Pancreas (tissue), 10 donors: Measurements from ENCODE around the gene CPT1C. TPM values are rescaled to one million over a fixed set of nuclear protein-coding genes. Genes with fewer than 3 reads are reported as not detected.

Experiments
- ATAC-seq, 4 donors: fragments of 200-7000 bp; cut with Tn5 transposase; one replicate each; pipeline versions ENCODE4 v1.8.0 to v1.9.1; 2020; ENCODE audit warnings: mild to moderate bottlenecking in 4 of 4, moderate library complexity in 4 of 4
- DNase-seq, 6 donors: peaks; one replicate each; pipeline ENCODE4 v3.0.0-alpha.2; 2020
- FAIRE-seq: peaks from 2 replicates; lab custom pipeline; 2012; peaks lifted over from hg19 to GRCh38; lab: Jason Lieb, UNC
- H3K27ac ChIP-seq, 4 donors: fragments of 200-600 bp; sonication (generic); 1 replicate in 3 of 4; 2 replicates in 1 of 4; pipeline versions ENCODE4 v1.5.0 to v1.8.0; 2020
- H3K27me3 ChIP-seq, 4 donors: fragments of 200-600 bp; one replicate each; pipeline ENCODE4 v1.8.0; 2021
- H3K36me3 ChIP-seq, 3 donors: fragments of 200-600 bp; sonication (generic) in 1 of 3; one replicate each; pipeline versions ENCODE4 v1.5.0 to v1.8.0; 2020 to 2021
- H3K4me1 ChIP-seq, 3 donors: fragments of 200-600 bp; one replicate each; pipeline ENCODE4 v1.8.0; 2021
- H3K4me3 ChIP-seq, 4 donors: fragments of 200-600 bp; sonication (generic) in 2 of 4; one replicate each; pipeline versions ENCODE4 v1.5.0 to v1.8.0; 2020 to 2021
- H3K9me3 ChIP-seq, 4 donors: fragments of 200-600 bp; one replicate each; pipeline ENCODE4 v1.8.0; 2021
- WGBS, 2 donors: extraction: QIAGEN DNeasy Blood & Tissue Kit; methylation state at CpG; one replicate each; pipeline ENCODE4 v1.1.7; 2013; 5-methylcytosine and 5-hydroxymethylcytosine counted together
- intact Hi-C, 3 donors: fragments of 100-400 bp; cut with DNase I; formaldehyde crosslinking; loops; one replicate each; pipeline versions ENCODE4 v1.11.1 to v1.14.2; 2022
- polyA plus RNA-seq, 2 donors: library from polyadenylated mRNA; stranded (reverse); fragments of 200-250 nt; gene quantifications; one replicate each; pipeline ENCODE4 v1.2.3, GENCODE V29; 2013
- total RNA-seq, 6 donors: library from RNA; stranded (reverse); fragmentation: NEBNext Ultra II Directional in 4 of 6; extraction: Animal tissue kit (Norgen Biotek cat#: 25700) in 4 of 6; gene quantifications; one replicate each; pipeline versions ENCODE4 v1.2.1 to v1.2.4, GENCODE V29; 2021 to 2023
- TF ChIP-seq, protein P1 (sequence below), 4 donors: fragments of 200-600 bp; sonication (generic) in 3 of 4; IDR thresholded peaks; one replicate each; pipeline versions ENCODE4 v1.5.0 to v1.8.0; 2021; ENCODE audit warnings: antibody characterized with exemption in 4 of 4
- donor health status: healthy with polysubstance abuse.
- donor health status: DM: no; HTN: no; CAD: no; lungs with moderate emphysema.
- donor health status: DM: no; HTN: no; CAD: no.
- donor health status: control.
- donor health status: control.
- donor health status: Bipolar disorder and iron deficiency.
- donor health status: DM: yes; HTN: yes; CAD: no.
- donor health status: DM: no; HTN: no; CAD: no.
- donor health status: DM: no; HTN: no; CAD: no.
- donor health status: DM: yes; HTN: yes; CAD: no.

The CPT1C gene
- 1 to 10 TPM in 4 of 6 donors, under 1 TPM in 2; 0.28 to 5.6 (median 2.1) TPM for total RNA-seq
- 10 to 100 TPM; 10.5 to 12.6 TPM for polyA plus RNA-seq

DNA sequence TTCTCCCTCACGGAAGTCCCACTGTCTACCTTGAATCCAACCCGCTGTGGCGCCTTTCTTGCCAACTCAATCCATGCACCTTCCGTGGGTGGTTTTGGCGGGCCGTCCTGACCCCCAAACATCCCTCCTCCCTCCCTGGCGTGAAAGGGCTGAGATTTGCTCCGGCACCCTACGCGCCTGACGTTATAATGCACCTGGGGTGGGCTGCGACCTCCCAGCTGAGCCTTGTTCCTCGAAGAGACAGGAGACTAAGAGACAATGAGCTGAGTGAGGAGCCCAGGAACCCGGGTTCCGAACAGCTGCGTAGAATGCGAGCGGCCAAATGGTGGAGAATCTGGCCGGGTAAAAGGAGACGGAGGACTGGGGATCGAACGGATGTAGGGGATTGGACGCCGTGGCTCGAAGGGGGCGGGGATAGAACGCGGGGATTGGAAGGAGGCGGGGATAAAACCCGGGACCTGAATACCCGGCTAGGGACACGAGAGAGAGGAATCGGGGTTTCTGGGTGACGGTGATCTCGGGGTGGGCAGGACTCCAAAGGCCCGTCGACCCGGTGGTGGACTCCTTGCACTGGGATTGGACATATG, at the start of gene CPT1C:
CPT1C (plus strand) TSS at position 461 of the 587 bp plus-strand sequence. CDS start 1,137 bp downstream, outside the sequence.
- H3K9me3 ChIP-seq, result no peaks in the 10 kb centered on the region
- H3K36me3 ChIP-seq, result peaks cover 0 to 7% (median 4%) of the 10 kb centered on the region in 3 donors
- peak within 1 kb of the TSS in 3 of 4 donors; percentile 8 to 33 (median 26) for H3K27ac ChIP-seq
- WGBS, 2 donors, result 1% methylated on average over 38 of the region's 38 CpGs
- intact Hi-C loops, result no loop called here
- H3K27me3 ChIP-seq, result no peaks in the 10 kb centered on the region
- no peak for FAIRE-seq
- peak within 1 kb of the TSS; percentile 23 to 58 (median 41) for H3K4me3 ChIP-seq
- peak; percentile 80 to 89 (median 84) for ATAC-seq
- TF ChIP-seq, protein P1, sequence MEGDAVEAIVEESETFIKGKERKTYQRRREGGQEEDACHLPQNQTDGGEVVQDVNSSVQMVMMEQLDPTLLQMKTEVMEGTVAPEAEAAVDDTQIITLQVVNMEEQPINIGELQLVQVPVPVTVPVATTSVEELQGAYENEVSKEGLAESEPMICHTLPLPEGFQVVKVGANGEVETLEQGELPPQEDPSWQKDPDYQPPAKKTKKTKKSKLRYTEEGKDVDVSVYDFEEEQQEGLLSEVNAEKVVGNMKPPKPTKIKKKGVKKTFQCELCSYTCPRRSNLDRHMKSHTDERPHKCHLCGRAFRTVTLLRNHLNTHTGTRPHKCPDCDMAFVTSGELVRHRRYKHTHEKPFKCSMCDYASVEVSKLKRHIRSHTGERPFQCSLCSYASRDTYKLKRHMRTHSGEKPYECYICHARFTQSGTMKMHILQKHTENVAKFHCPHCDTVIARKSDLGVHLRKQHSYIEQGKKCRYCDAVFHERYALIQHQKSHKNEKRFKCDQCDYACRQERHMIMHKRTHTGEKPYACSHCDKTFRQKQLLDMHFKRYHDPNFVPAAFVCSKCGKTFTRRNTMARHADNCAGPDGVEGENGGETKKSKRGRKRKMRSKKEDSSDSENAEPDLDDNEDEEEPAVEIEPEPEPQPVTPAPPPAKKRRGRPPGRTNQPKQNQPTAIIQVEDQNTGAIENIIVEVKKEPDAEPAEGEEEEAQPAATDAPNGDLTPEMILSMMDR (IDR thresholded peaks at IDR 0.05), result no peak
- H3K4me1 ChIP-seq, result peaks cover 0 to 13% (median 3%) of the 10 kb centered on the region in 3 donors
- peak; percentile 73 to 89 (median 80) for DNase-seq

DNA sequence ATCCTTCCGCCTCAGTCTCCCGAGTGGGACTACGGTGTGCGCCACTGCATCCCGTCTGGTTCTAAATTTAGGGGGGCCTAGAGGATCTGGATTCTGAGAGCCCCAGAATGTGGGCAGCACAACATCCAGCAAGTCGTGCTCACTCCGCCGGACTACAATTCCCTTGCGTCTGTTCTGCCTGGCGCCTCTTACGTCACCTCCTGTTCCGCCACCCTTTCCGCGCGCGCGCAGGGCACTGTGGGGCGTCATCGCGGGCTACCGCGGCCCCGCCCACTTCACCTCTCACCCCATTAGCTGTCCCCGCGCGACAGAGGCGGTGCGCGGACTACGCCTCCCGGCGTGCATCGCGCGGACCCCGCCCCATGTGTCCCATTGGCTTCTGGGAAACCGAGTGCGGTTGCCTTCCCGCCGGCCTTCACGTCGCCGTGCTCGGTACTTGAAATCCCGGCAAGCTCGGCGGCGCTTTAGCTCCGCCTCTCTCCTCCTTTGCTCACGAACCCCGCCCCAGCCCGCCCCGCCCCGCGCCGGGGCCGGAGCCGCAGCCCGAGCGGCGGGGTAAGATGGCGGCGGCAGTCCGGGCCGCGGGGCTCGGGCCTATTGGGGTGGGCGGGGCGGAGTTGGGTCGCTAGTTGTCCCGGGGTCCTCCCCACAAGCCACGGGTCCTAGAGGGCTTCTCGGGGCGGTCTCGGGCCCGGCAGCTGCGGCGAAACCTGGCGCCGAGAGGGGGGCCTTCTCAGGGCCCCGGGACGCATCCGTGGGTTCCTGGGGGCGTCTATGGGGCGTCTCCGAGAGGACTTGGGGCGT, 49.0 kb upstream of the CPT1C start, which contains the start of gene SCAF1:
SCAF1 (plus strand) TSS at position 522 of the 804 bp plus-strand sequence. CDS start 2,818 bp downstream, outside the sequence.
- 0 to 1% methylated on average over 56 to 87 of the region's 87 CpGs for WGBS, 2 donors

DNA sequence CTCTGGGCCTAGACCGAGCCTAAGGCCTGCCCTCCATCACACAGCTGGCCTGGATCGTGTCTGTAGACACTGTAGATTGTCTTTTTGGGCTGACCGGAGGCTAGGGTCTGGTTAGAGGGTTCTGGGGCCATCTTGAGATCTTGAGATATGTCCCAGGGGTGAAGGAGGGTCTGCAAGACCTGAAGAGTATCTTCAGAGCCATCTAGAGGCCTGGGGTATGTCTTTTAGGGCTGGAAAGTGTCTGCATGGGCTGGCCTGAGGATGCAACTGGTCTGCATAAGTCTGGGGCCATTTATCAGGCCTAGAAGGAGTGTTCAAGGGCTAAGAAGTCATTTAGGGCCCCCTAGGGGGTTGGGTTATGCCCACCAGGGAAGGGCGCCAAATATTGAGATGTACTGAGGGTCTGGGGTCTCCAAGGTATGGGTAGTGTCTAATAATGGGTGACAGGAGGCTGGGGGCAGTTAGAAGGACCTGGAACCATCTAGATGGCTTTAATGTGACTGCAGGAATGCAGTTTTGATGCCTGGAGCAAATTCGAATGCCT, 48.4 kb upstream of the CPT1C start:
- Histone ChIP-seq H3K36me3 (peaks cover 0 to 8% (median 7%) of the 10 kb centered on the region in 3 donors), H3K9me3 (no peaks in the 10 kb centered on the region), H3K27me3 (no peaks in the 10 kb centered on the region), H3K4me3 (peak overlapping the region; percentile 83 to 99 (median 94)), H3K27ac (peak overlapping the region; percentile 58 to 99 (median 83)), H3K4me1 (peaks cover 5 to 23% (median 8%) of the 10 kb centered on the region in 3 donors)
- DNase-seq (no peak), FAIRE-seq (no peak), ATAC-seq (no peak)
- 2 to 4% methylated on average over 5 of the region's 5 CpGs for whole genome bisulfite sequencing, 2 donors
- TF ChIP-seq, protein P1 (IDR thresholded peaks at IDR 0.05), result no peak
- intact Hi-C loops, result no loop called here

More for the DNA sequence above, 49.0 kb upstream of the CPT1C start, which contains the start of gene SCAF1:
- Histone ChIP-seq H3K27me3 (no peaks in the 10 kb centered on the region), H3K9me3 (no peaks in the 10 kb centered on the region), H3K36me3 (peaks cover 0 to 7% (median 5%) of the 10 kb centered on the region in 3 donors), H3K4me3 (peak within 1 kb of the TSS; percentile 83 to 99 (median 94)), H3K4me1 (peaks cover 5 to 23% (median 8%) of the 10 kb centered on the region in 3 donors), H3K27ac (peak within 1 kb of the TSS; percentile 97 to 99 (median 98))
- DNase-seq (peak; percentile 98 to 100 (median 99)), FAIRE-seq (peak; percentile 84), ATAC-seq (peak; percentile 76 to 86 (median 80))
- TF ChIP-seq, protein P1 (IDR thresholded peaks at IDR 0.05), result no peak
- intact Hi-C loops, result no loop called here

DNA sequence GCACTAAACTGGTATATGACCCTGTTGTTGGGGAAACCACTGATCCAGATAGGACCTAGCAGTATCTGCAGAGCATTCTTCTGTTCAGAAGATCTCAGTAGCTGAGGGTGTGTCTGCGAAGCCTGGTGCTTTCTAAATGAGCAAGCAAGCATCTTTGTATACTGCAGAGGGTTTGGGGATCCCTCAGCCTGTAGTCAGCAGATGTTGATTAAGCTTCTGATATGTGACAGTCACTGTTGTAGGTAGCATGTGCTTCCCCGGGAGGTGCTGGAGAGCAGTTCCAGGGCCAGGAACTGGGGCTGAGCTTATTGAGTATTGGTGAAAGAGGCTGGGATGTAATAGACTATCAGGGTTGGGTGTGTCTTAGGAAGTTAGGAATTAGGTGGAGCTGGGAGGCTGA, 47.5 kb upstream of the CPT1C start:
- no peak for FAIRE-seq
- H3K36me3 ChIP-seq, result peaks cover 0 to 8% (median 7%) of the 10 kb centered on the region in 3 donors
- H3K9me3 ChIP-seq, result no peaks in the 10 kb centered on the region
- no peak for ATAC-seq
- TF ChIP-seq, protein P1 (IDR thresholded peaks at IDR 0.05), result no peak
- H3K4me1 ChIP-seq, result peaks cover 5 to 18% (median 8%) of the 10 kb centered on the region in 3 donors
- WGBS, 2 donors, result 69 to 77% methylated on average over 2 of the region's 2 CpGs
- H3K27me3 ChIP-seq, result no peaks in the 10 kb centered on the region
- no peak for DNase-seq
- intact Hi-C loops, result no loop called here
- H3K27ac ChIP-seq, result no peak overlapping the region
- no peak overlapping the region for H3K4me3 ChIP-seq
